GM10847 (cell line): ENCODE data around the gene C20orf144.

Experiments
- POLR2A ChIP-seq: IDR thresholded peaks from 2 replicates; pipeline ENCODE4 v1.6.1; 2011; ENCODE audit not compliant: insufficient read length; ENCODE audit errors: extremely low read depth

C20orf144 gene

GRCh38 chr20:33693289-33693688 lies 31.2 kb downstream of the C20orf144 start:
- no peak for TF ChIP-seq POLR2A

DNA sequence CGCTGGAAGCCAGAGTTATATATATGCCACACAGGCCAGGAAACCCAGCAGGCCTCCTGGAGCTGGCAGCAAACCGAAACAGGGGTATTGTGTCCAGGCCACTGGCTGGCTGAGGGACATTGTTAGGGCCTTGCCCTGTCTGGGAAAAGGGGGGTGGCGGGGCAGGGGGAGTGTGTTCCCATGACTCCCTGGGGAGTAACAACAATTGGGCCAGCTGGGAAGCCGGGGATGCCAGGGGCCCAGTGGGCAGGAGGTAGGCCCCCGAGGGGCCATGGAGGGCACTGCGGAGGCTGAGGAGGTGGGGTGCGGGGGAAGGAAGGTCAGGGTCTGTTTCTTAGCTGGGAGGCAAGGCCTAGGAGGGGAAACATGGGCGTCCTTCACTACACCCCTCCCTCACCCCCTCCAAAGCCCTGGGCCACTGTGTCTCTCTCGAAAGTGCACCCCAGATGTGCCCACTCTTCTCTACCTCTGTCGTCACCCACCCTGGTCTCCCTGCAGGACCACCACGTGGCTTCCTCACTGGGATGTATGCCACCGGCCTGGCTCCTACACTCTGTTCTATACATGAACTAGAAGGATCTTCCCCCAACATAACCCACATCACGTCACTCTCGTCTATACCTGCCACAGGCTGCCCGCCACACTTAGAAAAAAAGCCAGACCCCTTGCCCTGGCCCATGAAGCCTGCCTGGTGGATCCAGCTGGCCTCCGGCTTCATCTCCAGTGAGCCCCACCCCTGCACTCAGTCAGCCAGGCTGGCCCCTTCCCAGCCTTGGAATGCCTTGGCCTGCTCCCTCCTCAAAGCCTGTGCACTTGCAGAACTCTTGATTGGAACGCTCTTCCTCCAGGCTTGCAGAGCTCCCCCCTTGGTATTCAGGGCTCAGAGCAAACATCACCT lies 31.9 kb downstream of the C20orf144 start:
- TF ChIP-seq POLR2A: no peak

- no peak for TF ChIP-seq POLR2A
Measured at GRCh38 chr20:33694639-33695012, 32.5 kb downstream of the C20orf144 start.

DNA sequence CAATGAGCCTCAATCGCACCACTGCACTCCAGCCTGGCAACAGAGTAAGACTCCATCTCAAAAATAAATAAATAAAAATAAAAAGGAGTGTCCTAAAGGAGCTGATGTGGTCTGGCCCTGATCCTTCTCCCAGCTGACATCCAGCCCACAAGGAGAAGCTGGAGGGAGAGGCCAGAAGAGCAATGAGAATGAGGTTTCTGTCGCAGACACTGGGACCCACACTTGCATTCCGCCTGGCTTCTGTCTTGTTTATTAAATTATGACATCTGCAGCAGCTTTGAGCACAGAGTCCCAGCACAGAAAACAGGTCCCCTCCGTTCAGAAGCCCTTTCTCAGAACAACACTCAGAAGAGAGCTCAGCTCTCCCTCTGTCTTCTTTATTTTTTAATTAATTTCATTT lies 34.3 kb downstream of the C20orf144 start:
- TF ChIP-seq POLR2A: no peak

DNA sequence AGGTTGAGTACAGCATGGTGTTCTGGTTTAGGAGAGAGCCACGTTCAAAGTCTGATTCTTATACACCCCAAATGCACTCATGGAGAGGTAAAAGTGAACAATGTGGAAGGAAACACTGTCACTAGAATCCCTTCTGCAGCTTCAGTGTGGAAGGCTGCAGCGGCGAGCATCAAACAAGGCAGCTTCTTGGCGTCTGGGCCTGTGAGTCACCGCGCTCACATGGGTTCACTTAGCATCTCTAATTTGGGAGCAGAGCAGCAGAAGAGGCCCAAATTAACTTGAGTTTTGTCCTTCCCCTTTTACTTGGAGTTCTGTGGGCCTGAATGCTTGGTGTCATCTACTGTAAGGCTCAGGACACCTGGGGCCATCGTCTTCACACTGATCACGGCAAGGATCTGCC lies 35.0 kb downstream of the C20orf144 start:
- no peak for TF ChIP-seq POLR2A

- TF ChIP-seq POLR2A: no peak
Measured at GRCh38 chr20:33701629-33702450, 39.7 kb downstream of the C20orf144 start.

DNA sequence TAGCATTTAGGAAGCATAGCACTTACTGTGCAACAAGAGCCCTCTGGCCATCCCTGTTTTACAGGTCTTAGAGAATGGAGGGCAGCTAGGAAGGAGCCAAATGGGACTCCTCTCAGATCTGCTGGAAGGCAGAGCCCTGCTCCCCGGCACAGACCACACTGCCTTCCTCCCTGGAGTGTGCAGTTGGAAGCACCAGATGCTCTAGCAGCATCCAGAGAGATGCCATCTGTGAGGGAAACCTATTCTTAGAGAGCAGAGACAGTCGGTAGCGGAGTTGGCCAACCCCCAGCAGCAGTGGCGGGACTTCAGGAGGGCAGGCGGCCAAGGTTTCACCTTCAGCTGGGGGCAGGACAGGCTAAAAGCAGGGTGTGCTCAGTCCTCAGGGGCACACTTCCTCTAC lies 40.7 kb downstream of the C20orf144 start:
- TF ChIP-seq POLR2A: no peak

- no peak for TF ChIP-seq POLR2A
Measured at GRCh38 chr20:33703498-33704137, 41.5 kb downstream of the C20orf144 start.

- TF ChIP-seq POLR2A: no peak
Measured at GRCh38 chr20:33704197-33704924, 42.2 kb downstream of the C20orf144 start.

DNA sequence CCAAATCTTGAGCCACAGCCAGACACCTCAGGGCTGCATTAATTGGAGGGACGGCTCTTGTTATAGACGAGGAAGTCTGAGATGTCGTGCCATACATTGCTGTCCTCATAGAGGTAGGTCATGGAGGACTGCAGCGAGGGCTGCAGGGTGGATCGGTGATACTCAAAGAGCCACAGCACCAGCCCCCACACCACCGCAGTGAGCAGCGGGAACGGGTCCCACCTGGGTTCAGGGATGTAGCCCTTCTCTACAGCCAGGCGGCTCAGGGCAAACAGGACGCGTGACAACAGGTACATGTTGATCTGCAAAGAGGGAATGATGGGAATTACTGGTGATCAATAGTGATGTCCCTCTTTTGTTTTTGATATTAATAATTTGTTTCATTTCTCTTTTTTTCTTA lies 45.5 kb downstream of the C20orf144 start:
- TF ChIP-seq POLR2A: no peak

- TF ChIP-seq POLR2A: no peak
Measured at GRCh38 chr20:33709398-33709797, 47.3 kb downstream of the C20orf144 start.

DNA sequence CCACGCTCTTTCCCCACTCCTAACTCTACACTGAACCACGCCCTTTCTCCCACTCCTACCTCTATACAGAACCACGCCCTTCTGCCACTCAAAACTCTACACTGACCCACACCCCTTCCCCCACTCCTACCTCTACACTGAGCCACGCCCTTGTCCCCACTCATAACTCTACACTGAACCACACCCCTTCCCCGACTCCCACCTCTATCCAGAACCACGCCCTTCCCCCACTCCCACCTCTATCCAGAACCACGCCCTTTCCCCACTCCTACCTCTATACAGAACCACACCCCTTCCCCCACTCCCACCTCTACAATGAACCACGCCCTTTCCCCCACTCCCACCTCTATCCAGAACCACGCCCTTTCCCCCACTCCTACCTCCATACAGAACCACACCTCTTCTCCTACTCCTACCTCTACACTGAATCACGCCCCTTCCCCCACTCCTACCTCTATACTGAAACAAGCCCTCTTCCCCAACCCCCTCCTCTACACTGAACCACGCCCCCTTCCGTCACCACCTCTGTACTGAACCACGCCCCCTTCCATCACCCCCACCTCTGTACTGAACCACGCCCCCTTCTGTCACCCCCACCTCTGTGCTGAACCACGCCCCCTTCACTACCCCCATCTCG lies 47.9 kb downstream of the C20orf144 start:
- no peak for TF ChIP-seq POLR2A

- TF ChIP-seq POLR2A: no peak
Measured at GRCh38 chr20:33710681-33711445, 48.7 kb downstream of the C20orf144 start.

GRCh38 chr20:33711446-33711738 lies 49.3 kb downstream of the C20orf144 start:
- TF ChIP-seq POLR2A: no peak
